Epithelial cell of esophagus (primary cell): Measurements from ENCODE around the gene KHSRP.

Experiments
- DNase-seq: peaks from one replicate; pipeline ENCODE4 v3.0.0; 2010; ENCODE audit warnings: low read depth
- H3K4me3 ChIP-seq: 2 replicates; pipeline ENCODE4 v1.5.1; 2011; ENCODE audit warnings: mild to moderate bottlenecking, low read length, control low read depth
- TF ChIP-seq, protein P1 (sequence below): IDR thresholded peaks from 2 replicates; pipeline ENCODE4 v1.5.1; 2011; ENCODE audit warnings: low read depth, mild to moderate bottlenecking, low read length, control low read depth, inconsistent platforms; ENCODE audit not compliant: insufficient read depth; ENCODE audit errors: missing control alignments

KHSRP gene

DNA sequence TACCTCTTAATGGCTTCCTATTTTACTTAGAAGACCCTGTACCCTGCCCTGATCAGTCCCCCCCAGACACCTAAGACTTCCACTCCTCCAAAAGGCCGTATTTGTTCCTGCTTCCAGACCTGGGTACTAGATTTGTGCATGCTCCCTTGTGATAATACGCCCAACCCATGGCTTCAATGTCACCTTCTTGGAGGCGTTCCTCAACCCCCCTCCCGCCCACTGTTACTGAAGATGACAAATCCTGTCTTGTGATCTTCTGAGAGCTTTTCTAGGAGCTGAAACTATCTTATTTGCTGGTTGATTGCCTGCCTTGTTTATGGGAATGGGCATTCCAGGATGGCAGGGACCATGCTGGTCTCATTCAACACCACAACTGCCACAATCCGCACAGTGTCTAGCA, 25.6 kb upstream of the KHSRP start:
- no peak for DNase-seq
- TF ChIP-seq, protein P1, sequence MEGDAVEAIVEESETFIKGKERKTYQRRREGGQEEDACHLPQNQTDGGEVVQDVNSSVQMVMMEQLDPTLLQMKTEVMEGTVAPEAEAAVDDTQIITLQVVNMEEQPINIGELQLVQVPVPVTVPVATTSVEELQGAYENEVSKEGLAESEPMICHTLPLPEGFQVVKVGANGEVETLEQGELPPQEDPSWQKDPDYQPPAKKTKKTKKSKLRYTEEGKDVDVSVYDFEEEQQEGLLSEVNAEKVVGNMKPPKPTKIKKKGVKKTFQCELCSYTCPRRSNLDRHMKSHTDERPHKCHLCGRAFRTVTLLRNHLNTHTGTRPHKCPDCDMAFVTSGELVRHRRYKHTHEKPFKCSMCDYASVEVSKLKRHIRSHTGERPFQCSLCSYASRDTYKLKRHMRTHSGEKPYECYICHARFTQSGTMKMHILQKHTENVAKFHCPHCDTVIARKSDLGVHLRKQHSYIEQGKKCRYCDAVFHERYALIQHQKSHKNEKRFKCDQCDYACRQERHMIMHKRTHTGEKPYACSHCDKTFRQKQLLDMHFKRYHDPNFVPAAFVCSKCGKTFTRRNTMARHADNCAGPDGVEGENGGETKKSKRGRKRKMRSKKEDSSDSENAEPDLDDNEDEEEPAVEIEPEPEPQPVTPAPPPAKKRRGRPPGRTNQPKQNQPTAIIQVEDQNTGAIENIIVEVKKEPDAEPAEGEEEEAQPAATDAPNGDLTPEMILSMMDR, result no peak
- H3K4me3 ChIP-seq, result no peak overlapping the region

DNA sequence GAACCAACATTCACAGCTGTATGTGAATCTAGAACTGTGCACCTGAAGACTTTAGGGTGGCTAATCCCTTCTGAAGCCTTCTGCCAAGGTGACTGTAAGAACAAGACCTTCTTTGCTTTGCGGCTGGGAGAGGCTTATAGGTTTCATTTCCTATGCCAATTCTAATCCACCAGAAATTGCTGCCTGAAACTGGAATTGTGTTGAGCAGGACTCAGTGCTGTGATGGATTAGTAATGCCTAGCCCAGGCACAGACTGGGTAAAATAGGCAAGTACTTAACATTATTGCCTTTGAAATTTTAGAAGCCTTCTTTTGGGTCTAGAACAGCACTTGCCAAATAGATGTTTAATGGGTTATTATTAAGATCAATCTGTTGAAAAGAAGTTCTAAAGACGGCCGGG, 23.4 kb upstream of the KHSRP start:
- H3K4me3 ChIP-seq, result no peak overlapping the region
- TF ChIP-seq, protein P1, result no peak
- DNase-seq, result no peak

DNA sequence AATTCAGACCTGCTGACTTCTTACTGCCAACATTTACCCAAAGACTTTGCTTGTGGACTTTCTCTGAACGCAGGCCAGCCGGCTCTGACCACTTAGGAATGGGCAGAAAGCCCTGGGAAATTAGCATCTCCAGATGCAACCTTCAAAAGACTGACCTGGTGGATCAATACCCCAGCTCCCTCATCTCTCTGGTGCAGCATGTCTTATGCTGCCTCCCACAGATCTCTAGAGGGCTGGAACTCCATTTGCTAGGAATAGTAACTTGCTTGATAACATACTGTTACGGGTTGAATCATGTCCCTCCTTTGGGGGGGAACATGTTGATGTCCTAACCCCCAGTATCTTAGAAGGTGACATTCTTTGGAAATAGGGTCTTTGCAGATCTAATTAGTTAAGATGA, 21.8 kb upstream of the KHSRP start:
- no peak overlapping the region for H3K4me3 ChIP-seq
- TF ChIP-seq, protein P1, result no peak
- no peak for DNase-seq

DNA sequence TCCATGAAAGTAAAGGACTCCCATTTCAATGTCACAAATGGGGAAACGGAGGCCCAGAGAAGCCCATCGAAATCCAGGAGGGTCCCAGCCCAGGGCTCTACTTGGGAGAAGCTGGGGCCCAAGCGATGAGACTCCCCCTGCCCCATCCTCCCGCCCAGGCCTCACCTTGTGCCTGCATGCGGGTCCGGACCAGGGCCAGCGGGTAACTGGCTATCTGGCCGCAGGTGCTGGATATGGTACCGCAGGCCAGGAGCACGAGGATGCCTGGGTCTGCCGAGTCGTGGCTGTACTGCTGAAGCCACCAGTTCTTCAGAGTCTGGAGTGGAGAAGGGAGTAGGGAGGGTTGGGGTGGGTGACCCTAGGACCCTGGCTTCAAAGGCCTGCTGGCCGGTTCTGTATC, 19.4 kb upstream of the KHSRP start:
- TF ChIP-seq, protein P1, result no peak
- H3K4me3 ChIP-seq, result no peak overlapping the region
- DNase-seq, result no peak

DNA sequence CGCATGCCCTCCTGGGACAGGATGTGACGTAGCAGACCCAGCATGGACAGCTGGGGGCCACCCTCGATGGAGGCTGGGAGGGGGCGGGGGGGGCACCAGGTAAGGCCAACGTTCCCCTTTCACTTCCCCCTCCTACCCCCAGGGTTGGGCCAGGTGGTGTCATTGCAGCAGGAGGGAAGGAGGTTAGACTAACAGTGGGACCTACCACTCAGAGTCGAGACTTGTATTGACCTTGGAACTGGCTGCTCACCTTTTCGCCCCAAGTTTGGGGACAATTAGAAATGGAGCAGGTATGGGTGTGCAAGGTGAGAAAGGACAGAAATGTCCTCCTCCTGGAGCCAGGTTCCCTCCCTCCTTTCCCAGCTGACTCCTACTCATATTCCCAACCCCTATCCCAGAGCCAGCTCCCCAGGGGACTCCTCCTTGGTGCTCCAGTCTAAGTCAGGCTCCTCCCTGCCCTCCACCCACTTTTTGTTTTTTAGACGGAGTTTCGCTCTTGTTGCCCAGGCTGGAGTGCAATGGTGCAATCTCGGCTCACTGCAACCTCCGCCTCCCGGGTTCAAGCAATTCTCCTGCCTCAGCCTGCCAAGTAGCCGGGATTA, 17.6 kb upstream of the KHSRP start:
- no peak overlapping the region for H3K4me3 ChIP-seq
- no peak for DNase-seq
- TF ChIP-seq, protein P1, result no peak

DNA sequence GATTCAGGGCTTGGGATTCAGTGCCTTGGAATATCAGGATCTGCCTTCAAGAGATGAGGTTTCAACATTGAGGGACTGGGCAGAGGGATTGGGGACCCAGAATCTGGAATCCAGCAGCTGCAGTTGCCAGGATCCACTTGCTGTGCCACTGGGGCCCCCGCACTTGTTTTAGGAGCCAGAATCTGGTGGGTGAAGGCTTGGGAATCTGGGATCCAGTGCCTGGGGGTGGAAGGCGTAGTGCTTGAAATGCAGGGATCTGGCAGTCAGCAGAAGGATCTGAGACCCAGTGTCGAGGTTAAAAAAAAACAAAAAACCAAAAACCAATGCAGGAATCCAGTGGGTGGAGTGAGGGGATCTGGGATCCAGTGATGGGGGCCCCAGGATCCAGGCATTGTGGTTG, 16.3 kb upstream of the KHSRP start:
- H3K4me3 ChIP-seq, result no peak overlapping the region
- TF ChIP-seq, protein P1, result no peak
- no peak for DNase-seq

DNA sequence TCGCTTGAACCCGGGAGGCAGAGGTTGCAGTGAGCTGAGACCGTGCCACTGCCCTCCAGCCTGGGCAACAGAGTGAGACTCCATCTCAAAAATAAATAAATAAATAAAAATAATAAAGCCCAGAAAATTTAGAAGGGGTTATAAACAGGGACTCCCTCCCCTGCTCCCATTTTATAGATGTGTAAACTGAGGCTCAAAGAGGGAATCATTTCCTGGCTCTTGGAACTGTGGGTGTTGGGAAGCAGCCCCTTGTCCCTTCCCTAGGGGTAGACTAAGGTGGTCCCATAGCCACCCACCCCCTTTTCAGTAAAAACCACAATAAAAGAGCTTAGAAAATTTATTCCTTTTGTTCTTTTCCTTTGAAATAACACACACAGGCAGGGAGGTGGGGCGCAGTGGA, 15.1 kb upstream of the KHSRP start:
- H3K4me3 ChIP-seq, result no peak overlapping the region
- no peak for DNase-seq
- TF ChIP-seq, protein P1, result no peak
